AG09319 (cell line): ENCODE data around the gene MAML3.

Experiments used
- DNase-seq: peaks from one replicate; pipeline ENCODE4 v3.0.0-alpha.2; 2010; ENCODE audit warnings: low read depth; ENCODE audit errors: extremely low read depth
- TF ChIP-seq, protein P1 (sequence below): IDR thresholded peaks from 2 replicates; pipeline ENCODE4 v1.5.1; 2011; ENCODE audit warnings: low read depth, mild to moderate bottlenecking, inconsistent platforms, low read length, moderate library complexity

MAML3 gene

DNA sequence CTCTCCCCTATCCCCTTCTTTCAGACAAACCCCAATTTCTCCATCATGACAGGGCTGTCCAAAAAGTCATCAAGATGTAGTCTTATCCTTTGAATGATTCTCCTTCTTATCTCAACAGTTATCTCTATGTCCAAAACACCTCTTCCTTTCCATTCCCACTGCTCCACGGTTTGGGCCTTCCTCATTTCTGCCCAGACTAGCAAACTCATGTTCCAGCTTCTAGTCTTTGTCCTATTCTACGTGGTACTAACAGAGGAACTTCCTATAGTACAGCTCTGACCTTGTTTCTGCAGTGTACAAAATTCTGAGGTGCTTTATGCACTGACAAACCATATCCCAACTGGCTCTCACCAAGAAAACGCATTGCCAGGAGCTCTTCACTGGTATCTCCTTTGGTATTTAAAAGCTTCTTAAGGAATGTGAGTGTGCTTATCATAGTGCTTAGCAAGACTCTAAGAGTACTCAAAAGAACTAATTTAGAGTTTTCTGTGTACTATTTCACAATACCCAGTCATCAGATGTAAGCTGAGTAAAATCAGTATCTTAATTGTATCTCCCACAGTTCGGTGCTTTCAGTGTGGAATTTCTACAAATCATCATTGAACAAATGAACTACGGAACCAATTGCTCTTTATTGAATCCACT is 65.5 kb downstream of the MAML3 start:
- DNase-seq, result no peak
- TF ChIP-seq, protein P1, sequence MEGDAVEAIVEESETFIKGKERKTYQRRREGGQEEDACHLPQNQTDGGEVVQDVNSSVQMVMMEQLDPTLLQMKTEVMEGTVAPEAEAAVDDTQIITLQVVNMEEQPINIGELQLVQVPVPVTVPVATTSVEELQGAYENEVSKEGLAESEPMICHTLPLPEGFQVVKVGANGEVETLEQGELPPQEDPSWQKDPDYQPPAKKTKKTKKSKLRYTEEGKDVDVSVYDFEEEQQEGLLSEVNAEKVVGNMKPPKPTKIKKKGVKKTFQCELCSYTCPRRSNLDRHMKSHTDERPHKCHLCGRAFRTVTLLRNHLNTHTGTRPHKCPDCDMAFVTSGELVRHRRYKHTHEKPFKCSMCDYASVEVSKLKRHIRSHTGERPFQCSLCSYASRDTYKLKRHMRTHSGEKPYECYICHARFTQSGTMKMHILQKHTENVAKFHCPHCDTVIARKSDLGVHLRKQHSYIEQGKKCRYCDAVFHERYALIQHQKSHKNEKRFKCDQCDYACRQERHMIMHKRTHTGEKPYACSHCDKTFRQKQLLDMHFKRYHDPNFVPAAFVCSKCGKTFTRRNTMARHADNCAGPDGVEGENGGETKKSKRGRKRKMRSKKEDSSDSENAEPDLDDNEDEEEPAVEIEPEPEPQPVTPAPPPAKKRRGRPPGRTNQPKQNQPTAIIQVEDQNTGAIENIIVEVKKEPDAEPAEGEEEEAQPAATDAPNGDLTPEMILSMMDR, result no peak

GRCh38 chr4:140085881-140086280 is 68.1 kb downstream of the MAML3 start:
- no peak for DNase-seq
- TF ChIP-seq, protein P1, result no peak

DNA sequence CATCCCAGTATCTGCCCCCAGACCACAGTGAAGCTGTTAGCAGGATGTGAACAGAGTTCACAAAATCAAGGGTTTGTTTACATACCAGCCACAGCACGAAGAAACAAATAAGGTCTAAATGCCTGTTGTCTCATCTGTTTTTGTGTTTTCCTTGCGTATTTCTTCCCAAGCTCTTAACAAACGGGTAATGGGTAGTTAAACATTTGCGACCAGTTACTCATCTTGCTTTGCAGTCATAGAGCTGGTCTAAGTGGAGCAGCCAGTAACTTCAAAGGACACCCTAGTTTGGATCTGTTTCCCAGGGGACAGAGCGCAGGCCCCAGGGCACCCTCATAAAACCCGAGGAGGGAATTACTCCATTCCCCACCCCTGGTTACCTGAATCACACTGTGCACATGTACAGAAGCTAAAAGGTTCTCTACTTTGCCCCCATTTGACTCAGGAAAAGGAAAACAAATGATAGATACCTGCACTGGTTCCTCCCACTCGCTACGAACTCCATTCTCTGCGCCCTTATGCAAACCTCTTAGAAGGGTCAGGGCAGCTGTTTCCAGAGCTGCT is 68.8 kb downstream of the MAML3 start:
- TF ChIP-seq, protein P1, result no peak
- DNase-seq, result no peak

DNA sequence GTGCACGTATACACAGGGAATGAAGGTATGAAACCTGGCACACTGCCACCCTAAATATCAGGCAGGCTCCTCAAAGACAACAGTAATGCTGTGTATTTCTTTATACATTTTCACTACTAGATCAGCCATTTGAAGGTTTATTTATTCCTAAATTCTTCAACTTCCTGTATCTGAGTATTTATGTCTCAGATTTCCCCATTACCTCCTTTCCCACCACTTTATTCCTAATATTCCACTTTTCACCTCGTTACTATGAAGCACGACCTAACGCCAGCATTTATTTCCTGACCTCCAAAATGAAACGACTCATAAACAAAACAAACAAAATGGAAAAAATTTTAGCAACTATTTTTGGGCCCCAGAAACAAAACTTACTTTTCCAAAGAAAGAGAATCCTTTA is 69.6 kb downstream of the MAML3 start:
- no peak for DNase-seq
- TF ChIP-seq, protein P1, result no peak

GRCh38 chr4:140082391-140082755 is 71.6 kb downstream of the MAML3 start:
- TF ChIP-seq, protein P1, result no peak
- no peak for DNase-seq

DNA sequence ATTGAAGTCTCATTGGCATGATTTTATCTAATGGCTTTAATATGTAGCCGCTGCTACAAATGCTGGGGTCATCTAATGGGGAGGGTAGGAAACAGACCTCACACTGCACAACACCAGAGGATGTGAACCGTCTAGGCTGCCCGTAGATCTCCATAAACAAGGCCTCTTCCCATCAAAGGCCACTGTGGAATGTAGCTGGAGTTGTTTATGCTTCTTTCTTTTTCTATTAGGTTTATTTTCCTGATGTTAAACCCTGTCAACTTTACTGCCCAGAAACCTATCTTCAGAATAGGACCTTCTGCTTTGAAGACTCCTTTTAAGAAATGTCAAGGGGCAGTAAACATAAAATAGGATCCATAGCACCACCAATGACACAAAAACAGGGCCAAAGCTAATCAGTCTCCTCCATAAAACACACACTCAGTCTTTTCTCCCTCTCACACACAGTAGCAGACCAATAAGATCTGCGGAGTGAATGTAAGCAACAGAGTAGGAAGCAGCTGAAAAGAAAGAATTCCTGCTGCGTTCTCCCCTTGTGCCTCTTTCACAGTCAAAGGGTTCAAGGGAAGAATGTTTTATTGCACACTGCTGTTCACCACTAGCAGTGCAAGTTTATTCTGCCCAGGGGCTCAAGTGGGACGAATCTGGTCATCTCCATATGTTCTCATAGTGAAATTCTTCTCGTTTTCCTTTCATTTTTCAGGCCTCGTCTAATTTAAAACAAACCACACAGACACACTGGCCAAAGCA is 72.2 kb downstream of the MAML3 start:
- no peak for DNase-seq
- TF ChIP-seq, protein P1, result no peak

DNA sequence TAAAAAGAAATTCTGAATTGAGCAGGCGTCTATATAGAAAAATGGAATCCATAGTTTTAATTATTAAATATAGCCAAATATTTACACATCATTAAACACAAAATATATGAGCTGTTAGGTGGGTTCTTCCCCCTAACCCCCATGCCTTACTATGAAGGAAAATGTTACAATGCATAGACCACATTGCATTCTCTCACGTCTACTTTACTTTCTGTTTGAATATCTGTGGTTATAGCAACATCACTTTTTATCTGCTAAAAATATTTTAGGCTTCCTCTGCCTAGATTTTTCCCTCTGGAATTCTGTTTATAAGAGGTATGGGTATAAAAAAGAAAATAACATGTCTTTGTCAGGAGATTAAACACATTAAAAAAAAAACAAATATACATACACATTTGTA is 73.1 kb downstream of the MAML3 start:
- DNase-seq, result no peak
- TF ChIP-seq, protein P1, result no peak
